ENCODE results near the gene GINM1. TPM values are rescaled to one million over a fixed set of nuclear protein-coding genes. Genes with fewer than 3 reads are reported as not detected.

Gene GINM1
- total RNA-seq, 1 experiment from 2014 or later = 24.0 TPM

DNA sequence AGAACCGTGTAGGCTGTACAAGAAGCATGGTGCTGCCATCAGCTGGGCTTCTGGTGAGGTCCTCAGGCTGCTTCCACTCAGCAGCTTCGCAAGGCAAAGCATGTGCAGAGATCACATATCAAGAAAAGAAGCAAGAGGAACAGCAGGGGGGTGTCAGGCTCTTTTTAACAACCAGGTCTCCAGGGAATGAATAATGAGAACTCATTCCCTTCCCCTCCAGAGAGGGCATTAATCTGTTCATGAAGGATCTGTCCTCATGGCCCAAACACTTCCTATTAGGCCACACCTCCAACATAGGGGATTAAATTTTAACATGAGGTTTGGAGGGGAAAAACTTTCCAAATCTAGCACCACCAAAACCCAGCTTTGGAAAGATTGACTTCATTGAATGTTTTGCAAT, 20.0 kb downstream of the GINM1 start:
- intact Hi-C loops (cut with micrococcal nuclease; ENCODE audit: unreplicated experiment) = no loop called here
- POLR2A ChIA-PET (ENCODE audit: low non-redundant PET) = no interaction called here

GRCh38 chr6:149592983-149593382, 26.8 kb downstream of the GINM1 start:
- no peak for DNase-seq (ENCODE audit: low spot score)
- H3K4me1 ChIP-seq (ENCODE audit: insufficient read depth, low read length, poor library complexity, severe bottlenecking) = no peaks in the 10 kb centered on the region
- ChIA-PET CTCF (no interaction called here), POLR2A (ENCODE audit: low non-redundant PET) (no interaction called here)
- intact Hi-C loops (cut with micrococcal nuclease; ENCODE audit: unreplicated experiment) = no loop called here
- H3K9me3 ChIP-seq (ENCODE audit: low read depth, low read length, poor library complexity, severe bottlenecking) = no peaks in the 10 kb centered on the region
- H3K4me3 ChIP-seq (ENCODE audit: low read depth, low read length, poor library complexity, severe bottlenecking) = no peak overlapping the region
- peaks cover 54% of the 10 kb centered on the region for H3K36me3 ChIP-seq (ENCODE audit: insufficient read depth, low read length, poor library complexity, severe bottlenecking)
- no peaks in the 10 kb centered on the region for H3K27me3 ChIP-seq (replicated peaks; ENCODE audit: insufficient read depth, low read depth, low read length, poor library complexity)
- no peak overlapping the region for H3K27ac ChIP-seq (ENCODE audit: low read depth, low read length, poor library complexity, severe bottlenecking)
- TF ChIP-seq, protein P1, sequence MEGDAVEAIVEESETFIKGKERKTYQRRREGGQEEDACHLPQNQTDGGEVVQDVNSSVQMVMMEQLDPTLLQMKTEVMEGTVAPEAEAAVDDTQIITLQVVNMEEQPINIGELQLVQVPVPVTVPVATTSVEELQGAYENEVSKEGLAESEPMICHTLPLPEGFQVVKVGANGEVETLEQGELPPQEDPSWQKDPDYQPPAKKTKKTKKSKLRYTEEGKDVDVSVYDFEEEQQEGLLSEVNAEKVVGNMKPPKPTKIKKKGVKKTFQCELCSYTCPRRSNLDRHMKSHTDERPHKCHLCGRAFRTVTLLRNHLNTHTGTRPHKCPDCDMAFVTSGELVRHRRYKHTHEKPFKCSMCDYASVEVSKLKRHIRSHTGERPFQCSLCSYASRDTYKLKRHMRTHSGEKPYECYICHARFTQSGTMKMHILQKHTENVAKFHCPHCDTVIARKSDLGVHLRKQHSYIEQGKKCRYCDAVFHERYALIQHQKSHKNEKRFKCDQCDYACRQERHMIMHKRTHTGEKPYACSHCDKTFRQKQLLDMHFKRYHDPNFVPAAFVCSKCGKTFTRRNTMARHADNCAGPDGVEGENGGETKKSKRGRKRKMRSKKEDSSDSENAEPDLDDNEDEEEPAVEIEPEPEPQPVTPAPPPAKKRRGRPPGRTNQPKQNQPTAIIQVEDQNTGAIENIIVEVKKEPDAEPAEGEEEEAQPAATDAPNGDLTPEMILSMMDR (conservative IDR thresholded peaks at IDR 0.05; ENCODE audit: low read depth, low read length) = no peak
- no peak for TF ChIP-seq EZH2 (IDR thresholded peaks at IDR 0.05; ENCODE audit: borderline replicate concordance, low read depth, low read length, poor library complexity, severe bottlenecking)
- no TSS peak for BruUV-seq (replicated peaks)

More for the DNA sequence above, 20.0 kb downstream of the GINM1 start:
- Histone ChIP-seq H3K27me3 (replicated peaks; ENCODE audit: insufficient read depth, low read depth, low read length, poor library complexity) (no peaks in the 10 kb centered on the region), H3K9me3 (ENCODE audit: low read depth, low read length, poor library complexity, severe bottlenecking) (no peaks in the 10 kb centered on the region), H3K4me1 (ENCODE audit: insufficient read depth, low read length, poor library complexity, severe bottlenecking) (no peaks in the 10 kb centered on the region), H3K27ac (ENCODE audit: low read depth, low read length, poor library complexity, severe bottlenecking) (no peak overlapping the region), H3K36me3 (ENCODE audit: insufficient read depth, low read length, poor library complexity, severe bottlenecking) (peaks cover 26% of the 10 kb centered on the region), H3K4me3 (ENCODE audit: low read depth, low read length, poor library complexity, severe bottlenecking) (no peak overlapping the region)
- BruUV-seq (replicated peaks) = no TSS peak
- CTCF ChIA-PET = no interaction called here
- peak; percentile 72 for DNase-seq (ENCODE audit: low spot score)
- TF ChIP-seq, protein P1 (conservative IDR thresholded peaks at IDR 0.05; ENCODE audit: low read depth, low read length) = no peak
- no peak for TF ChIP-seq EZH2 (IDR thresholded peaks at IDR 0.05; ENCODE audit: borderline replicate concordance, low read depth, low read length, poor library complexity, severe bottlenecking)

DNA sequence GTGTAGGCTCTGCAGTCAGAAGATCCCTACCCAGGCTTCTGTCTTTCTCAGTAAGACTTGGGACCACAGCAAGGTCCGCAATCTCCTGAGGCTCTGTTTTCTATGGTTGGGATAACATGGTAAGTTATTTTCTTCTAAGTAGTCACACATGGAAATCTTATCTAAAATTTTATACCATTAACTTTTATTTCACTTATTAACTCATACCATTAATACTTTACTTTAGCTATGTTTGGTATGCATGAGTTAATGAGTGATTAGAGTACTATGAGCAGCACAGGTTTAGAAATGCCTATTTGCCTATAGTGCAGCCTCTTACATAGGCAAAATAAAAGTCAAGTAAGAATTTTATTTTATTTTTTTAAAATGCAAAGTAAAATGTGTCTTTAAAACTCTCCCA, 27.2 kb downstream of the GINM1 start:
- DNase-seq (ENCODE audit: low spot score) = no peak
- no peak for TF ChIP-seq EZH2 (IDR thresholded peaks at IDR 0.05; ENCODE audit: borderline replicate concordance, low read depth, low read length, poor library complexity, severe bottlenecking)
- TF ChIP-seq, protein P1 (conservative IDR thresholded peaks at IDR 0.05; ENCODE audit: low read depth, low read length) = no peak
- H3K36me3 ChIP-seq (ENCODE audit: insufficient read depth, low read length, poor library complexity, severe bottlenecking) = peaks cover 54% of the 10 kb centered on the region
- ChIA-PET CTCF (no interaction called here), POLR2A (ENCODE audit: low non-redundant PET) (no interaction called here)
- intact Hi-C loops (cut with micrococcal nuclease; ENCODE audit: unreplicated experiment) = no loop called here
- no peak overlapping the region for H3K4me3 ChIP-seq (ENCODE audit: low read depth, low read length, poor library complexity, severe bottlenecking)
- no peaks in the 10 kb centered on the region for H3K27me3 ChIP-seq (replicated peaks; ENCODE audit: insufficient read depth, low read depth, low read length, poor library complexity)
- H3K27ac ChIP-seq (ENCODE audit: low read depth, low read length, poor library complexity, severe bottlenecking) = no peak overlapping the region
- H3K4me1 ChIP-seq (ENCODE audit: insufficient read depth, low read length, poor library complexity, severe bottlenecking) = no peaks in the 10 kb centered on the region
- no peaks in the 10 kb centered on the region for H3K9me3 ChIP-seq (ENCODE audit: low read depth, low read length, poor library complexity, severe bottlenecking)
- BruUV-seq (replicated peaks) = no TSS peak

All from A673 (cell line).